ENCODE results near the gene PACRG. TPM values are rescaled to one million over a fixed set of nuclear protein-coding genes. Genes with fewer than 3 reads are reported as not detected.

PACRG gene
- total RNA-seq, 1 donor from 2014 or later = 1.2 TPM

DNA sequence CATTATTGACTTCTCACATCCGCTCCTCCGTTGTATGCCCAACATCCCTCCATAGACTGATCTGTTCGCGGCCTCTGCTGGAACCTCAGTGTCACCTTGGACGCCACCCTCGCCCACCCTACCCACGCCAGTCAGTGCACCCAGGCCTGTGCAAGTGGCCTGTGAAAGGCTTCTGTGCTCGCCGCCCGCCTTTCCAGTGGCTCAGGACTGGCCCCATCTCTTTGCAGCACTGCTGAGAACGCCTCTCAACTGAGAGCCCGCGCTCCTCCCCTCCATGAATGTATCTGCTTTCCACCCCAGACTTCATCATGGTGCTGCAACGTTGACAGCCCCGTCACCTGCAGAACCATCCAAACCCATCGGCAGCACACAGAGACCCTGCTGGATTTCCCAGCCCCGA is 459.4 kb downstream of the PACRG start:
- no peak for DNase-seq (ENCODE audit: extremely low spot score, unreplicated experiment)
- Mint-ChIP-seq H3K36me3 (ENCODE audit: unreplicated experiment) (no peaks in the 10 kb centered on the region), H3K4me3 (ENCODE audit: unreplicated experiment) (no peak overlapping the region), H3K27me3 (ENCODE audit: unreplicated experiment) (peaks cover 10% of the 10 kb centered on the region), H3K4me1 (ENCODE audit: unreplicated experiment) (peaks cover 6% of the 10 kb centered on the region), H3K9me3 (ENCODE audit: unreplicated experiment) (no peaks in the 10 kb centered on the region), H3K27ac (ENCODE audit: unreplicated experiment) (no peak overlapping the region)
- TF ChIP-seq, protein P1, sequence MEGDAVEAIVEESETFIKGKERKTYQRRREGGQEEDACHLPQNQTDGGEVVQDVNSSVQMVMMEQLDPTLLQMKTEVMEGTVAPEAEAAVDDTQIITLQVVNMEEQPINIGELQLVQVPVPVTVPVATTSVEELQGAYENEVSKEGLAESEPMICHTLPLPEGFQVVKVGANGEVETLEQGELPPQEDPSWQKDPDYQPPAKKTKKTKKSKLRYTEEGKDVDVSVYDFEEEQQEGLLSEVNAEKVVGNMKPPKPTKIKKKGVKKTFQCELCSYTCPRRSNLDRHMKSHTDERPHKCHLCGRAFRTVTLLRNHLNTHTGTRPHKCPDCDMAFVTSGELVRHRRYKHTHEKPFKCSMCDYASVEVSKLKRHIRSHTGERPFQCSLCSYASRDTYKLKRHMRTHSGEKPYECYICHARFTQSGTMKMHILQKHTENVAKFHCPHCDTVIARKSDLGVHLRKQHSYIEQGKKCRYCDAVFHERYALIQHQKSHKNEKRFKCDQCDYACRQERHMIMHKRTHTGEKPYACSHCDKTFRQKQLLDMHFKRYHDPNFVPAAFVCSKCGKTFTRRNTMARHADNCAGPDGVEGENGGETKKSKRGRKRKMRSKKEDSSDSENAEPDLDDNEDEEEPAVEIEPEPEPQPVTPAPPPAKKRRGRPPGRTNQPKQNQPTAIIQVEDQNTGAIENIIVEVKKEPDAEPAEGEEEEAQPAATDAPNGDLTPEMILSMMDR (IDR thresholded peaks at IDR 0.05) = no peak

DNA sequence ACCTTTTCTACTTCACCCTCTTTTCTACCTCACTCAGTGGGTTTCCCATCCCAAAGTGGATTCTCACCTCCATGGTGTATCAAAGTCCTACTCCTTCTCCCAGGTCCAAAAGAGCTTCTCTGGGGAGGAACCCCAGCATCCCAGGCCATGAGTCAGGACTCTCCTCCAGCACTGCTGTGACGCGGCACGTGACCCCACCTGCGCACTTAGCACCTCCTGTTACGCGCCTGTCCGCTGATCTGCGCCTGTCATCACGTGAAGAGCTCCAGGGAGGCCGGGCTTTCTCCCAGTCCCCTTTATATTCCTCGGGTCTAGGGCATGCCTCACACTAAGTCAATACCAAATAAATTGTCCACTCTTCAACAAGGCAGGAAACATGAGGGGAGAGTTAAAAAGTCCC is 459.8 kb downstream of the PACRG start:
- Mint-ChIP-seq H3K9me3 (ENCODE audit: unreplicated experiment) (no peaks in the 10 kb centered on the region), H3K4me3 (ENCODE audit: unreplicated experiment) (no peak overlapping the region), H3K27me3 (ENCODE audit: unreplicated experiment) (peaks cover 9% of the 10 kb centered on the region), H3K36me3 (ENCODE audit: unreplicated experiment) (no peaks in the 10 kb centered on the region), H3K4me1 (ENCODE audit: unreplicated experiment) (peaks cover 6% of the 10 kb centered on the region), H3K27ac (ENCODE audit: unreplicated experiment) (no peak overlapping the region)
- TF ChIP-seq, protein P1 (IDR thresholded peaks at IDR 0.05) = no peak
- DNase-seq (ENCODE audit: extremely low spot score, unreplicated experiment) = no peak

DNA sequence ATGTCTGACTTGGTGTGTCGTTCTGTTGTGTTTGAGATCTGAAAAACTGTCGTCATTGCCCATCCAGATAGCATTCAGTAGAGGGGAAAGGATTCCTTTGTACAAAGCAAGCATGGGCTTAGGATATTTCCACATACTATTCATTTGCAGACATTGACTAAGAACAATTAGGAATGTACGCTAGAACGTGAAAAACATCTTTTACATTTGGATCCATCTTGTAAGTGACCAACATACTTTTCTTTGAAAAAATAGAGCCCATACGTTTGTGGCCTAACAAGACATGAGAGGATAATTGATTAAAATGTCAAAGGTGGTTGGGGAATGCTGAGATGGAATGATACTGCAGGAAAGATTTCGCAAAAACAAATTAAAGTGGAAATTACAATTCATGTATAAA is 461.0 kb downstream of the PACRG start:
- TF ChIP-seq, protein P1 (IDR thresholded peaks at IDR 0.05) = no peak
- peaks cover 11% of the 10 kb centered on the region for H3K27me3 Mint-ChIP-seq (ENCODE audit: unreplicated experiment)
- H3K4me3 Mint-ChIP-seq (ENCODE audit: unreplicated experiment) = no peak overlapping the region
- H3K36me3 Mint-ChIP-seq (ENCODE audit: unreplicated experiment) = no peaks in the 10 kb centered on the region
- no peaks in the 10 kb centered on the region for H3K9me3 Mint-ChIP-seq (ENCODE audit: unreplicated experiment)
- H3K4me1 Mint-ChIP-seq (ENCODE audit: unreplicated experiment) = peaks cover 6% of the 10 kb centered on the region
- no peak for DNase-seq (ENCODE audit: extremely low spot score, unreplicated experiment)
- no peak overlapping the region for H3K27ac Mint-ChIP-seq (ENCODE audit: unreplicated experiment)

DNA sequence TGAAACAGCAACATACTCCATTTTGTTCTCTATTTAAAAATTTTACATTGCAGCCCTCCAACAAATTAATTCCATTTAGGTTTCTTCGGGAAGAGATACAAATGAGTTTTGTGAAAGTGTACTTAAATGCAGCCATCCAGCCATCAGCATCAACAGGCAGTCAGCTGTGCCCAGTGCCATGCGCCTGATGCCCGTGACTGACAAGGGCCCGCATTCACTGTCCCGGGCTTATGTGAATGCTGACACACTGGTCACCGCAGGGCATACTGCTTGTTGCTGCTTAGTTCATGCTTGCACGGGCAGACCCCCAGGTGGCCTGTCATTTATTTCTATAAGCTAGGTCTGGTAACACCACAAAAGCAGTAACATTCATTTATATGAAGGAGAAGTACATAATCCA is 461.8 kb downstream of the PACRG start:
- TF ChIP-seq, protein P1 (IDR thresholded peaks at IDR 0.05) = no peak
- Mint-ChIP-seq H3K4me1 (ENCODE audit: unreplicated experiment) (peaks cover 6% of the 10 kb centered on the region), H3K4me3 (ENCODE audit: unreplicated experiment) (no peak overlapping the region), H3K9me3 (ENCODE audit: unreplicated experiment) (no peaks in the 10 kb centered on the region), H3K27ac (ENCODE audit: unreplicated experiment) (no peak overlapping the region), H3K27me3 (ENCODE audit: unreplicated experiment) (peaks cover 11% of the 10 kb centered on the region), H3K36me3 (ENCODE audit: unreplicated experiment) (no peaks in the 10 kb centered on the region)
- DNase-seq (ENCODE audit: extremely low spot score, unreplicated experiment) = no peak

GRCh38 chr6:163190786-163191185 is 463.0 kb downstream of the PACRG start:
- peaks cover 11% of the 10 kb centered on the region for H3K27me3 Mint-ChIP-seq (ENCODE audit: unreplicated experiment)
- no peaks in the 10 kb centered on the region for H3K9me3 Mint-ChIP-seq (ENCODE audit: unreplicated experiment)
- DNase-seq (ENCODE audit: extremely low spot score, unreplicated experiment) = no peak
- TF ChIP-seq, protein P1 (IDR thresholded peaks at IDR 0.05) = no peak
- H3K27ac Mint-ChIP-seq (ENCODE audit: unreplicated experiment) = no peak overlapping the region
- H3K4me3 Mint-ChIP-seq (ENCODE audit: unreplicated experiment) = no peak overlapping the region
- H3K36me3 Mint-ChIP-seq (ENCODE audit: unreplicated experiment) = no peaks in the 10 kb centered on the region
- peaks cover 6% of the 10 kb centered on the region for H3K4me1 Mint-ChIP-seq (ENCODE audit: unreplicated experiment)

Data from osteocyte (in vitro differentiated cells).